ENCODE data around the gene SIAH1.
A peak's percentile ranks its signal among the peaks of the same experiment; 100 is the strongest.
"Not testable (repeated sequence)": the region's sequence is repeated elsewhere in the genome, so short reads cannot be mapped to it uniquely, and the experiment has no call there.

The SIAH1 gene, protein sequence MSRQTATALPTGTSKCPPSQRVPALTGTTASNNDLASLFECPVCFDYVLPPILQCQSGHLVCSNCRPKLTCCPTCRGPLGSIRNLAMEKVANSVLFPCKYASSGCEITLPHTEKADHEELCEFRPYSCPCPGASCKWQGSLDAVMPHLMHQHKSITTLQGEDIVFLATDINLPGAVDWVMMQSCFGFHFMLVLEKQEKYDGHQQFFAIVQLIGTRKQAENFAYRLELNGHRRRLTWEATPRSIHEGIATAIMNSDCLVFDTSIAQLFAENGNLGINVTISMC

GRCh38 chr16:48385253-48386150 is at the start of gene SIAH1:
Gene SIAH1, minus strand, starts transcription at chr16:48385413. Its CDS starts 22,985 bp downstream, at chr16:48362428.
- DNase-seq = peak; percentile 88 to 92

- DNase-seq = no peak
Measured at GRCh38 chr16:48434653-48435317, 49.6 kb upstream of the SIAH1 start.

DNA sequence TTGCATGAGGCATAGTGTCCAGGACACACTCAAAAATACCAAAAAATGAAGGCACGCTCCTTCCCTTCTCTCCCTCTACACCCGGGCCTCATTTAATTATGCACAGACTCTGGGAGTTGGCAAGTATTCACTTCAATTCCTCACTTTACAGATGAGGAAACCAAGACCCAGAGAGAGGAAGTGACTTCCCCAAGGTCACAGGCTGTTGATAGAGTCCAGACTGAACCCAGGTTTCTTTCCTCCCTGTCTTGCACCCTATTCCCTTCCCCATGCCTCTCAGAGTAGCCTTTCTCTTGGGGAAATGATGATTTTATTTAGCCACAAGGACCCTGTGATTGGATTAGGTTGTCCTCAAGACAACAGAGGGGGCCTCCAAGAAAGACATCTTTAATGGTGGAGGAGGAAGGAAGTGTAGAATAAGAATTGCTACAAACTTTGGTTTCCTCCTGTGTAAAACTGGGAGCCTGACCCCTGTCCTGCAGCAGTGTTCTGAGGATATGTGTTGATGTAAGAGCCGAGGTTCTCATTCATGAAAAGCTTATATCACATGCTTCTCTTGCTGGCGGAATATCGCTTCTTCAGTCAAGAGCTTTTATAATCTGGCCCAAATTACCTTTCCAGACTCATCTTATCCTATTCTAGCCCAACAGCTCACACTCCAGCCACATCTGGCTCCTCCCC is 48.8 kb upstream of the SIAH1 start:
- no peak for DNase-seq

- no peak for DNase-seq
Measured at GRCh38 chr16:48433116-48433849, 48.1 kb upstream of the SIAH1 start.

GRCh38 chr16:48432136-48432535 is 46.9 kb upstream of the SIAH1 start:
- DNase-seq = no peak

- DNase-seq = no peak
Measured at GRCh38 chr16:48430890-48431289, 45.7 kb upstream of the SIAH1 start.

GRCh38 chr16:48426244-48427141 is 41.3 kb upstream of the SIAH1 start:
- DNase-seq = no peak

DNA sequence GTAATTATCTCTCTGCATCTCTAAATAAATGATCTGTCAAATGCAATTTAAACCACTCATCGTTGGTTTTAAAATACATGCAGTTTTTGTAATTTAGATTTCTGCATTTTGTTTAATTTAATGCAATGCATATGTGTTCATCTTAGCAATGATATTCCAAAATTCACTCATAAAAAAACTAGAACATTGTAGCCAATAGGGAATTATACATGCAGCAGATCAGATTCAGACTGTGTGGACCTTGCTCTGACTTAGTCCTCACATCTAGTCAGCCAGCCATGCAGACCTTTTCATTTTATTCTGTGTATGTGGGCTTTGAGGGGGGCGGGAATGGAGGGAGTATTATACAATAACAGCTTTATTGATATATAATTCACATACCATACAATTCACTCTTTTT is 37.3 kb upstream of the SIAH1 start:
- no peak for DNase-seq

GRCh38 chr16:48421741-48422140 is 36.5 kb upstream of the SIAH1 start:
- DNase-seq = no peak

- DNase-seq = no peak
Measured at GRCh38 chr16:48420437-48420836, 35.2 kb upstream of the SIAH1 start.

DNA sequence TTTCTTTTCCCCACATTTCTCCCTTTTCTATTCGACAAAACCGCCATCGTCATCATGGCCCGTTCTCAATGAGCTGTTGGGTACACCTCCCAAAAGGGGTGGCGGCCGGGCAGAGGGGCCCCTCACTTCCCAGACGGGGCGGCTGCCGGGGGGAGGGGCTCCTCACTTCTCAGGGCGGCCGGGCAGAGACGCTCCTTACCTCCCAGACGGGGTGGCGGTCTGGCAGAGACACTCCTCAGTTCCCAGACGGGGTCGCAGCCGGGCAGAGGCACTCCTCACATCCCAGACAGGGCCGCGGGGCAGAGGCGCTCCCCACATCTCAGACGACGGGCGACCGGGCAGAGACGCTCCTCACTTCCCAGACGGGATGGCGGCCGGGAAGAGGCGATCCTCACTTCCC is 31.4 kb upstream of the SIAH1 start:
- not testable (repeated sequence) for DNase-seq

DNA sequence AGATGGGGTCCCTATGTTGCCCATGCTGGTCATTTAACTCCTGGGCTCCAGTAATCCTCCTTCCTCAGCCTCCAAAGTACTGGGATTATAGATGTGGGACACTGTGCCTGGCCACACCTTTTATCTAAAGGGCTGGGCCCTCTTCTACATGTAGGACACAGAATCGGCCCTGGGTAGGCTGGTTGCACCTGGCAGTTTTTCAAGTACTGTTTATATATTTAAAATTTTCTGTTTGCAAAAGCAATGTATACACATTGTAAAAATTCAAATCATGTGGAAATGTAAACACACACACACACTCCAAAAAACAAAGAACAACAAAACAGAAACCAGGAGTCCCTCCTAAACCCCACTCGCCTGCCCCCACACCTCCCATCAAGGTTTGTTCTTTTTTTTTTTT is 28.1 kb upstream of the SIAH1 start:
- no peak for DNase-seq

DNA sequence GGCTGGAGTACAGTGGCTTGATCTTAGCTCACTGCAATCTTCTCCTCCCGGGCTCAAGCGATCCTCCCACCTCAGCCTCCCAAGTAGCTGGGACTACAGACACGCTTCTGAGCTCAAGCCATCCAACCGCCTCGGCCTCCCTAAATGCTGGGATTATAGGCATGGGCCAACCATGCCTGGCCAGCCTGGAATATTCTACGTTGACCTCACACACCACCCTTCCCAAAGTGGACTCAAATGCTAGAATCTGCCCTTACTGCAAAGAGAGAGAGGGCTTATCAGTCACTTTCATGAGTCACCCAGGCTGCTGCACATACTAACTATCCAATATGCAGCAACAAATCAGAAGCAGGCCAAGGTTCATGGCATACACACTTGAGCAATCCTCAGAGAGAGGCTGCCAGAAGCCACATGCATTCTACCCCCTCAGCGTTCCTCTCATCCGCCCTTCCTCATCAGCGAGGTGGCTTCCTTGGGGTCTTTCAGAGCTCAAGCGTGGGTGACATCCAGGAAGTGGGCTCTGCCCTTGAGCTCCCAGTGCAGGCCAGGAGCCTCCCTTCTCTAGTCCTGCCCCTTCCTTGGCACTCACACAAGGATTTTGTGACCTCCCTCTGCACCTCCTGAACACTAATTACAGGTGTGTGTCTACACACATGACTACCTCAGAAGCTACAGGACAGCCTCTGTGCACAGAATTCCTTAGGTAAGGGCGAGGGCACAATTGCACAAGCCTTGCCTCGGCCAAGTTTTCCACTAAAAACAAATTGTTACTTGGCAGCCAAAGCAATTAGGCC is 24.8 kb upstream of the SIAH1 start:
- no peak for DNase-seq

DNA sequence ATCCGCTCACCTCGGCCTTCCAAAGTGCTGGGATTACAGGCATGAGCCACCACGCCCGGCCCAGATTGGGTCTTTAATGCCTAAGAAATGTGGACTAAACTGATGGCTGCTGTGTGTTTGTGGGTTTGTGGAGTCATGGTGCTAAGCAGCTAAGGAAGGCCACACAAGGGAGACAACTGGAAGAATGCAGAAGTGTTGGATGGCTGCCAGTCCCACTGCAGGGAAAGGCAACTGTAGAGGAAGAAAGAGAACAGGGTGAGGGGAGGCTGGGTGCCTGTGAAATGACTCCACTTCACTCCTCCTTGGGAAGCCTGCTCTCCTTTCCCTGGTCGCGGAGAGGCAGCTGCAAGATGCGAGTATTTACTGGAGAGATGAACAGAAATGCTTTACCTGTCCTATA is 23.5 kb upstream of the SIAH1 start:
- no peak for DNase-seq

DNA sequence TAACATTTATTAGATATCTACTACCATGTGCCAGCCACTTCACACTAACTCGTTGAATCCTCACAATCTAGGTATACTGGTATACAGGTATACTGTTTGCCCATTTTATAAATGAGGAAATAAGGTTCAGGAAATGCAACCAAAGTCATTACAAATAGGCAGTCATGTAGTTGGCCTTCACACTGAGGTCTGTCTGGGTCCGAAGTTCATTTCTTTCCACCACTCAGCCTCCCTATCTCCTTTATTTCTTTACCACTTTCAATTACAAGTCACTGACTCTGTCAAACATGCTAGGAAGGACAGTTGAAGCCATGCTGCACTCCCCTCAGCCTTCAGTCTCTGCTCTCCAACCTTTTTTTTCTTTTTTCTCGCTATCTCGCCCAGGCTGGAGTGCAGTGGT is 20.7 kb upstream of the SIAH1 start:
- DNase-seq = no peak

DNA sequence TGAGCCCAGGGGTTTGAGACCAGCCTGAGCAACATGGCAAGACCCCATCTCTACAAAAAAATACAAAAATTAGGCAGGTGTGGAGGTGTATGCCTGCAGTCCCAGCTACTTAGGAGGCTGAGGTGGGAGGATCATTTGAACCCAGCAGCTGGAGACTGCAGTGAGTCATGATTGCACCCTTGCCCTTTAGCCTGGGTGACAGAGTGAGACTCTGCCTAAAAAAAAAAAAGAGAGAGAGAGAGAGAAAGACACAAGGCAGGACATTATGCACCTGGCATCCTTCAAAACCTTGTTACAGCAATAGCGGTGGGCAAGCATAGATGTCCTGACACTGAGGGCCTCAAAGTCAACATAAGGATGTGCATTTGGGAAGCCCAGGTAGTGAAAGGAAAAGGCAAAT is 19.9 kb upstream of the SIAH1 start:
- no peak for DNase-seq

DNA sequence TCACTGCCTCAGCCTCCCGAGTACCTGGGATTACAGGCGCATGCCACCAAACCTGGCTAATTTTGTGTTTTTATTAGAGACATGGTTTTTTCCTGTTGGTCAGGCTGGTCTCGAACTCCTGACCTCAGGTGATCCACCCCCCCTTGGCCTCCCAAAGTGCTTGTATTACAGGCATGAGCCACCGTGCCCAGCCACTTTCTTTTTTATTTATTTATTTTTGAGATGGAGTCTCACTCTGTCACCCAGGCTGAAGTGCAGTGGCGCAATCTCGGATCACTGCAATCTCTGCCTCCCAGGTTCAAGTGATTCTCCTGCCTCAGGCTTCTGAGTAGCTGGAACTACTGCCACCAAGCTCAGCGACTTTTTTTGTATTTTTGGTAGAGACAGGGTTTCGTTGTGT is 17.3 kb upstream of the SIAH1 start:
- DNase-seq = not testable (repeated sequence)

DNA sequence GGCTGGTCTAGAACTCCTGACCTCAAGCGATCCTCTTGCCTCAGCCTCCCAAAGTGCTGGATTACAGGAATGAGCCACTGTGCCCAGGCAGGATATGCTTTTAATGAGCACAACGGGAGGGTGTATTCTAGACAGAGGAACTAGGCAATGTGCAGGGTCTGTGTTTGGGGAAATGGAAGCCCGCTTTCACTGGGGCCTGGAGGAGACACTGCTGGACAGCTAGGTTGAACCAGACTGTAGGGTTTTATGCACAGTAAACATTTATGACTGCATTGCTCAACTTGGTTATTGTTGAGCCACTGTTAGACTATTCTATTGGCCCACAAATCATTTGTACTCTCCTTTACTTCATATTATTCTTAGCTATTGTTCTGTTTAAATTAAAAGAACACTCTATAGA is 10.2 kb upstream of the SIAH1 start:
- DNase-seq = no peak

- no peak for DNase-seq
Measured at GRCh38 chr16:48394355-48394703, 9.1 kb upstream of the SIAH1 start.
